ENCODE measurements around the gene GSE1.

The GSE1 gene

GRCh38 chr16:85720302-85720637 lies 107.1 kb downstream of the GSE1 start:
- H3K4me3 ChIP-seq (ENCODE audit: low read length) = no peak overlapping the region
- DNase-seq (ENCODE audit: low read depth, low spot score) = no peak

- H3K4me3 ChIP-seq (ENCODE audit: low read length) = no peak overlapping the region
- no peak for DNase-seq (ENCODE audit: low read depth, low spot score)
Measured at GRCh38 chr16:85722128-85722893, 109.2 kb downstream of the GSE1 start.

- no peak for DNase-seq (ENCODE audit: low read depth, low spot score)
- no peak overlapping the region for H3K4me3 ChIP-seq (ENCODE audit: low read length)
Measured at GRCh38 chr16:85724126-85724879, 111.2 kb downstream of the GSE1 start.

- no peak overlapping the region for H3K4me3 ChIP-seq (ENCODE audit: low read length)
- no peak for DNase-seq (ENCODE audit: low read depth, low spot score)
Measured at GRCh38 chr16:85724936-85725335, 111.8 kb downstream of the GSE1 start.
